HepG2 (cell line): ENCODE results near the gene TRMT1.

Experiments used
- CREB1 ChIP-seq, 2 experiments: fragments of 450-650 bp in 1 of 2; IDR thresholded peaks; 2 replicates each; pipeline ENCODE4 v1.6.1; 2016 to 2017; ENCODE audit warnings: control low read depth in 1 of 2, mild to moderate bottlenecking in 1 of 2, missing compliant biosample characterization in 1 of 2, missing genetic modification characterization in 1 of 2
- EZH2 ChIP-seq: conservative IDR thresholded peaks from 2 replicates; pipeline ENCODE4 v1.6.1; 2012; ENCODE audit warnings: mild to moderate bottlenecking, low read depth, low read length, moderate library complexity
- GLI4 ChIP-seq: sonication (generic); formaldehyde crosslinking; IDR thresholded peaks from 2 replicates; pipeline ENCODE4 v1.5.1; 2020; ENCODE audit warnings: missing genetic modification reagents, mild to moderate bottlenecking, moderate library complexity, borderline replicate concordance
- NFE2L1 ChIP-seq: sonication (generic); formaldehyde crosslinking; IDR thresholded peaks from 2 replicates; pipeline ENCODE4 v1.4.0; 2020; ENCODE audit warnings: missing genetic modification reagents, mild to moderate bottlenecking, borderline replicate concordance
- POLR2AphosphoS5 ChIP-seq: IDR thresholded peaks from 2 replicates; pipeline ENCODE4 v1.6.1; 2012; ENCODE audit warnings: low read depth, low read length
- PTBP1 ChIP-seq: fragments of 200-400 bp; formaldehyde crosslinking; IDR thresholded peaks from 2 replicates; pipeline ENCODE4 v1.6.1; 2018; ENCODE audit warnings: low read length, low read depth; ENCODE audit not compliant: poor library complexity, severe bottlenecking
- RAD51 ChIP-seq: fragments of 450-650 bp; IDR thresholded peaks from 2 replicates; pipeline ENCODE4 v1.6.1; 2016; ENCODE audit warnings: borderline replicate concordance
- SIN3A ChIP-seq: IDR thresholded peaks from 2 replicates; pipeline ENCODE4 v1.6.1; 2011; ENCODE audit warnings: low read depth, mild to moderate bottlenecking, control low read depth, low read length, borderline replicate concordance
- ZNF530 ChIP-seq: sonication (generic); formaldehyde crosslinking; IDR thresholded peaks from 2 replicates; pipeline ENCODE4 v1.5.0; 2020; ENCODE audit warnings: low read depth, mild to moderate bottlenecking, missing genetic modification reagents
- ZNF644 ChIP-seq: IDR thresholded peaks from 2 replicates; pipeline ENCODE4 v1.6.1; 2016; ENCODE audit warnings: low read depth
- ZUFSP ChIP-seq: sonication (generic); formaldehyde crosslinking; IDR thresholded peaks from 2 replicates; pipeline ENCODE4 v1.9.0; 2021; ENCODE audit warnings: missing genetic modification reagents, mild to moderate bottlenecking, borderline replicate concordance
- TF ChIP-seq, protein P1 (sequence below): sonication (generic); formaldehyde crosslinking; IDR thresholded peaks from 2 replicates; pipeline ENCODE4 v1.5.0; 2020; ENCODE audit warnings: mild to moderate bottlenecking, missing genetic modification reagents, moderate library complexity

- no peak for TF ChIP-seq PTBP1
- no peak for TF ChIP-seq RAD51
- TF ChIP-seq POLR2AphosphoS5, result no peak
- TF ChIP-seq, protein P1, sequence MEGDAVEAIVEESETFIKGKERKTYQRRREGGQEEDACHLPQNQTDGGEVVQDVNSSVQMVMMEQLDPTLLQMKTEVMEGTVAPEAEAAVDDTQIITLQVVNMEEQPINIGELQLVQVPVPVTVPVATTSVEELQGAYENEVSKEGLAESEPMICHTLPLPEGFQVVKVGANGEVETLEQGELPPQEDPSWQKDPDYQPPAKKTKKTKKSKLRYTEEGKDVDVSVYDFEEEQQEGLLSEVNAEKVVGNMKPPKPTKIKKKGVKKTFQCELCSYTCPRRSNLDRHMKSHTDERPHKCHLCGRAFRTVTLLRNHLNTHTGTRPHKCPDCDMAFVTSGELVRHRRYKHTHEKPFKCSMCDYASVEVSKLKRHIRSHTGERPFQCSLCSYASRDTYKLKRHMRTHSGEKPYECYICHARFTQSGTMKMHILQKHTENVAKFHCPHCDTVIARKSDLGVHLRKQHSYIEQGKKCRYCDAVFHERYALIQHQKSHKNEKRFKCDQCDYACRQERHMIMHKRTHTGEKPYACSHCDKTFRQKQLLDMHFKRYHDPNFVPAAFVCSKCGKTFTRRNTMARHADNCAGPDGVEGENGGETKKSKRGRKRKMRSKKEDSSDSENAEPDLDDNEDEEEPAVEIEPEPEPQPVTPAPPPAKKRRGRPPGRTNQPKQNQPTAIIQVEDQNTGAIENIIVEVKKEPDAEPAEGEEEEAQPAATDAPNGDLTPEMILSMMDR, result 0 out of 2 replicates have a peak, but pooled peaks have one; percentile 5
- no peak for TF ChIP-seq EZH2
- no peak for TF ChIP-seq ZNF644 (CRISPR knock-in tag)
- TF ChIP-seq NFE2L1 (CRISPR knock-in tag), result no peak
- TF ChIP-seq CREB1 (IDR thresholded peaks at IDR 0.05), result no peak
- no peak for TF ChIP-seq CREB1 (CRISPR knock-in tag; IDR thresholded peaks at IDR 0.05)
- no peak for TF ChIP-seq GLI4
- no peak for TF ChIP-seq ZNF530
- no peak for TF ChIP-seq SIN3A
- no peak for TF ChIP-seq ZUFSP (CRISPR knock-in tag)
These were observed 14.2 kb downstream of the TRMT1 start for GRCh38 chr19:13102416-13102665.
